ENCODE measurements around the gene GDF9. TPM values are rescaled to one million over a fixed set of nuclear protein-coding genes. Genes with fewer than 3 reads are reported as not detected.
A peak's percentile ranks its signal among the peaks of the same experiment; 100 is the strongest.

Gene GDF9
- total RNA-seq, 1 donor from 2014 or later, result 0.69 TPM

DNA sequence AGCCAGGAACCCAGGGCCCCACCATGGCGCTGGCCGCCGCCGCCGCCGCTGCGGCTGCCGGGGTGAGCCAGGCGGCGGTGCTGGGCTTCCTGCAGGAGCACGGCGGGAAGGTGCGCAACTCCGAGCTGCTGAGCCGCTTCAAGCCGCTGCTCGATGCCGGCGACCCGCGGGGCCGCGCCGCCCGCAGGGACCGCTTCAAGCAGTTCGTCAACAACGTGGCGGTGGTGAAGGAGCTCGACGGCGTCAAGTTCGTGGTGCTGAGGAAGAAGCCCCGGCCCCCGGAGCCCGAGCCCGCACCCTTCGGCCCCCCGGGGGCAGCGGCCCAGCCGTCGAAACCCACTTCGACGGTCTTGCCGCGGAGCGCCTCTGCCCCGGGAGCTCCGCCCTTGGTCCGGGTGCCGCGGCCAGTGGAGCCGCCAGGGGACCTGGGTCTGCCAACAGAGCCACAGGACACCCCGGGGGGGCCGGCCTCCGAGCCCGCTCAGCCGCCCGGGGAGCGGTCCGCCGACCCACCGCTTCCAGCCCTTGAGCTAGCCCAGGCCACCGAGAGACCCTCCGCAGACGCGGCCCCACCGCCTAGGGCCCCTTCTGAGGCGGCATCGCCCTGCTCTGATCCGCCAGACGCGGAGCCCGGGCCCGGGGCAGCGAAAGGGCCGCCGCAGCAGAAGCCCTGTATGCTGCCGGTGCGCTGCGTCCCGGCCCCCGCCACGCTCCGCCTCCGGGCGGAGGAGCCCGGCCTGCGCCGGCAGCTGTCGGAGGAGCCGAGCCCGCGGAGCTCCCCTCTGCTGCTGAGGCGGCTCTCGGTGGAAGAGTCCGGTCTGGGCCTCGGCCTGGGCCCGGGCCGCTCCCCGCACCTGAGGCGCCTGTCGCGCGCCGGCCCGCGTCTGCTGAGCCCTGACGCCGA lies 52.4 kb downstream of the GDF9 start:
- Mint-ChIP-seq H3K27ac (ENCODE audit: unreplicated experiment) (no peak overlapping the region), H3K4me1 (ENCODE audit: low read depth, unreplicated experiment) (peaks cover 4% of the 10 kb centered on the region), H3K27me3 (ENCODE audit: unreplicated experiment) (peaks cover 15% of the 10 kb centered on the region), H3K36me3 (ENCODE audit: unreplicated experiment) (peaks cover 10% of the 10 kb centered on the region), H3K9me3 (ENCODE audit: unreplicated experiment) (peaks cover 8% of the 10 kb centered on the region), H3K4me3 (ENCODE audit: unreplicated experiment) (no peak overlapping the region)
- no peak for DNase-seq
- TF ChIP-seq, protein P1, sequence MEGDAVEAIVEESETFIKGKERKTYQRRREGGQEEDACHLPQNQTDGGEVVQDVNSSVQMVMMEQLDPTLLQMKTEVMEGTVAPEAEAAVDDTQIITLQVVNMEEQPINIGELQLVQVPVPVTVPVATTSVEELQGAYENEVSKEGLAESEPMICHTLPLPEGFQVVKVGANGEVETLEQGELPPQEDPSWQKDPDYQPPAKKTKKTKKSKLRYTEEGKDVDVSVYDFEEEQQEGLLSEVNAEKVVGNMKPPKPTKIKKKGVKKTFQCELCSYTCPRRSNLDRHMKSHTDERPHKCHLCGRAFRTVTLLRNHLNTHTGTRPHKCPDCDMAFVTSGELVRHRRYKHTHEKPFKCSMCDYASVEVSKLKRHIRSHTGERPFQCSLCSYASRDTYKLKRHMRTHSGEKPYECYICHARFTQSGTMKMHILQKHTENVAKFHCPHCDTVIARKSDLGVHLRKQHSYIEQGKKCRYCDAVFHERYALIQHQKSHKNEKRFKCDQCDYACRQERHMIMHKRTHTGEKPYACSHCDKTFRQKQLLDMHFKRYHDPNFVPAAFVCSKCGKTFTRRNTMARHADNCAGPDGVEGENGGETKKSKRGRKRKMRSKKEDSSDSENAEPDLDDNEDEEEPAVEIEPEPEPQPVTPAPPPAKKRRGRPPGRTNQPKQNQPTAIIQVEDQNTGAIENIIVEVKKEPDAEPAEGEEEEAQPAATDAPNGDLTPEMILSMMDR (IDR thresholded peaks at IDR 0.05; ENCODE audit: partially characterized antibody, unreplicated experiment), result no peak

DNA sequence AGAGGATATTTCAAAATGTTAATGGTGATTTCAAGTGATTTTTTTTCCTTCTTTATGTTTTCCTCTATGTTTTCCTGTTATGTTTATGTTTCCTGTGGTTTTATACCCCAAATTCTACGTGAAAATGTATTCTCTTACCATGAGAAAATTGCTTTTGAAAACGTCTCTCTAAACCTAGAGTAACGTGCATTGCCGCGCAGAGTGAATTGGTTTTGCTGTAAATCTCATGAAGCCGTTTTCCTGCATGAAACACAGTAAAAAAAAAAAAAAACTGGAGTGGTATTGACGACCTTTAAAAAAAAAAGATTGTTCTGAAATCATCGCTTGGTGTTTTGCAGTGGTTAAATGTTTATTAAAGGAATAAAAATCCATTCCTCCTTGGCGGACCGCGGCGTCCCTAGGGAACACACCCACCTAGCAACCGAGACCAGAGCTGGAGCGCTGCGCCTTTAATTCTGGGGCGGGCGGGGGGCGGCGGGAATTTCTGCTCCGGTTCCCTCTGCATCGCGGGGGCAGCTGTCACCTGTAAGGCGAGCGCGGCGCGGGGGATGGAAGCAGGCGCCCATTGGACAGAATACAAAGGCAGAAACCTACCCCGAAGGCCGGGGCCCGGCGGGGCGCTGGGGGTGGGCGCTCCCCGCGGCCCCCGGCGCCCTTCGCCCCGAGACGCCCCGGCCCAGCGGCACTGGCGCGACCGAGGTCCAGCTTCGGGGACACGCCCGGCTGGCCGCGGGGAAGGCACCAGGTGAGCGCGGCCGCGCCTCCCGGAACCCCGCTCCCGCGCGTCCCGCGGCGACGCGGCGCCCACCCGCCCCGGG lies 53.3 kb downstream of the GDF9 start, which contains the start of gene SOWAHA:
SOWAHA (plus strand) TSS at position 522 of the 818 bp plus-strand sequence. CDS start 320 bp downstream, outside the sequence.
- TF ChIP-seq, protein P1 (IDR thresholded peaks at IDR 0.05; ENCODE audit: partially characterized antibody, unreplicated experiment), result no peak
- peak within 1 kb of the TSS; percentile 81 for H3K4me3 Mint-ChIP-seq (ENCODE audit: unreplicated experiment)

DNA sequence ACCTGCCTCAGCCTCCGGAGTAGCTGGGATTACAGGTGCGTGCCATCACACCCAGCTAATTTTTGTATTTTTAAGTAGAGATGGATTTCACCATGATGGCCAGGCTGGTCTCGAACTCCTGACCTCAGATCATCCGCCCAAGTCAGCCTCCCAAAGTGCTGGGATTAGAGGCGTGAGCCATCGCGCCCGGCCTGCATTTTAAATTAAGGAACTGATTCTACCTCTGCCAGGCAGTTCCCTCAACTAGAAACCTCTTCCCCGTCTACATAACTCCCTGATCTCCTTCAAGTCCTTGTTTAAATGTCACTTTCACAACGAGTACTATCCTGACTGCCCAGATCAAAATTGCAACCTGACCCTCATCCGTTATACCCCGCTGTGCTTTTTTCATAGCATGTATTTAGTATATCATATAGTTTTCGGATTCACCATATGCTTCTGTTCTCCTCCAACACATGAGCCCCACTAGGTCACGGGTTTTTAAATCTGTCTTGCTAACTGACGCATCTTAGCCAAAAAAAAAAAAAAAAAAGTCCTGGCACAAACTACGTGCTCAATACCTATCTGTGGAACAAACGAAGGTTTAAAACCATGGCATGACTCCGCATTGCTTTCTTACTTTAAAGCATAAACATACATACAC lies 54.0 kb downstream of the GDF9 start:
- TF ChIP-seq, protein P1 (IDR thresholded peaks at IDR 0.05; ENCODE audit: partially characterized antibody, unreplicated experiment), result no peak
- Mint-ChIP-seq H3K9me3 (ENCODE audit: unreplicated experiment) (peaks cover 8% of the 10 kb centered on the region), H3K4me1 (ENCODE audit: low read depth, unreplicated experiment) (peaks cover 4% of the 10 kb centered on the region), H3K27ac (ENCODE audit: unreplicated experiment) (no peak overlapping the region), H3K27me3 (ENCODE audit: unreplicated experiment) (peaks cover 15% of the 10 kb centered on the region), H3K4me3 (ENCODE audit: unreplicated experiment) (peak overlapping the region; percentile 81), H3K36me3 (ENCODE audit: unreplicated experiment) (peaks cover 10% of the 10 kb centered on the region)
- no peak for DNase-seq

More for the DNA sequence above, 53.3 kb downstream of the GDF9 start, which contains the start of gene SOWAHA:
- peaks cover 4% of the 10 kb centered on the region for H3K4me1 Mint-ChIP-seq (ENCODE audit: low read depth, unreplicated experiment)
- peaks cover 8% of the 10 kb centered on the region for H3K9me3 Mint-ChIP-seq (ENCODE audit: unreplicated experiment)
- H3K27me3 Mint-ChIP-seq (ENCODE audit: unreplicated experiment), result peaks cover 15% of the 10 kb centered on the region
- H3K36me3 Mint-ChIP-seq (ENCODE audit: unreplicated experiment), result peaks cover 10% of the 10 kb centered on the region
- DNase-seq, result no peak
- no peak within 1 kb of the TSS for H3K27ac Mint-ChIP-seq (ENCODE audit: unreplicated experiment)

Other genes starting within 250 kb of the GDF9 start
- gene IL13, start 208.3 kb downstream of the GDF9 start, total RNA-seq (ENCODE audit: unreplicated experiment), result not detected
- gene IL4, start 192.5 kb downstream of the GDF9 start, total RNA-seq (ENCODE audit: unreplicated experiment), result not detected
- gene KIF3A, start 128.9 kb downstream of the GDF9 start, total RNA-seq (ENCODE audit: unreplicated experiment), result 42.4 TPM
- gene CCNI2, start 119.0 kb downstream of the GDF9 start, total RNA-seq (ENCODE audit: unreplicated experiment), result 0.17 TPM
- gene SEPTIN8, start 89.2 kb downstream of the GDF9 start, total RNA-seq (ENCODE audit: unreplicated experiment), result 26.9 TPM
- gene SOWAHA, start 53.2 kb downstream of the GDF9 start, total RNA-seq (ENCODE audit: unreplicated experiment), result 0.12 TPM
- 5.1 TPM for gene SHROOM1, start 35.8 kb downstream of the GDF9 start, total RNA-seq (ENCODE audit: unreplicated experiment)
- 163 TPM for gene UQCRQ, start 173 bp upstream of the GDF9 start, total RNA-seq (ENCODE audit: unreplicated experiment)
- gene LEAP2, start 7.2 kb upstream of the GDF9 start, total RNA-seq (ENCODE audit: unreplicated experiment), result 2.5 TPM
- 135 TPM for gene AFF4, start 97.2 kb upstream of the GDF9 start, total RNA-seq (ENCODE audit: unreplicated experiment)
- gene ZCCHC10, start 160.1 kb upstream of the GDF9 start, total RNA-seq (ENCODE audit: unreplicated experiment), result 26.1 TPM
- gene HSPA4, start 185.5 kb upstream of the GDF9 start, total RNA-seq (ENCODE audit: unreplicated experiment), result 96.6 TPM